Fibroblast of lung (primary cell): ENCODE results near the gene RPL19. TPM values are rescaled to one million over a fixed set of nuclear protein-coding genes. Genes with fewer than 3 reads are reported as not detected.

Experiments used
- DNase-seq, 2 donors: peaks; one replicate each; pipeline versions ENCODE4 v3.0.0 to v3.0.0-alpha.2; 2010; ENCODE audit warnings: low read depth in 2 of 2
- H2AFZ ChIP-seq: 2 replicates; pipeline ENCODE4 v1.5.1; 2012; ENCODE audit warnings: low read length, control low read depth, inconsistent platforms
- H3K27ac ChIP-seq: 2 replicates; pipeline ENCODE4 v1.5.1; 2011; ENCODE audit warnings: low read length, control low read depth; ENCODE audit not compliant: insufficient read depth
- H3K27me3 ChIP-seq: 2 replicates; pipeline ENCODE4 v1.5.1; 2011; ENCODE audit warnings: mild to moderate bottlenecking, low read length; ENCODE audit not compliant: control insufficient read depth, insufficient read depth
- H3K36me3 ChIP-seq: 2 replicates; pipeline ENCODE4 v1.5.1; 2011; ENCODE audit warnings: low read length; ENCODE audit not compliant: control insufficient read depth, insufficient read depth
- H3K4me1 ChIP-seq: 2 replicates; pipeline ENCODE4 v1.5.1; 2011; ENCODE audit warnings: low read length; ENCODE audit not compliant: control insufficient read depth, insufficient read depth; ENCODE audit errors: extremely low read depth
- H3K4me2 ChIP-seq: 2 replicates; pipeline ENCODE4 v1.5.1; 2011; ENCODE audit warnings: low read length, control low read depth; ENCODE audit not compliant: insufficient read depth; ENCODE audit errors: extremely low read depth
- H3K4me3 ChIP-seq, 4 experiments: fragments of 200-600 bp in 1 of 4; sonication (generic) in 1 of 4; replicated peaks in 1 of 4; 2 replicates each; pipeline ENCODE4 v1.5.1; 2011 to 2016; ENCODE audit warnings: low read length in 4 of 4, low read depth in 3 of 4, mild to moderate bottlenecking in 3 of 4, control low read depth in 2 of 4, inconsistent platforms in 1 of 4, mixed read lengths in 1 of 4; ENCODE audit not compliant: insufficient read depth in 1 of 4; ENCODE audit errors: control extremely low read depth in 1 of 4
- H3K79me2 ChIP-seq: 2 replicates; pipeline ENCODE4 v1.5.1; 2012; ENCODE audit warnings: mild to moderate bottlenecking, low read length, inconsistent platforms; ENCODE audit not compliant: control insufficient read depth, insufficient read depth
- H3K9ac ChIP-seq: 2 replicates; pipeline ENCODE4 v1.5.1; 2011; ENCODE audit warnings: mild to moderate bottlenecking, low read length, control low read depth; ENCODE audit not compliant: insufficient read depth
- H3K9me3 ChIP-seq: 2 replicates; pipeline ENCODE4 v1.5.1; 2012; ENCODE audit warnings: low read depth, low read length; ENCODE audit not compliant: control insufficient read depth, insufficient read depth
- H4K20me1 ChIP-seq: 2 replicates; pipeline ENCODE4 v1.5.1; 2011; ENCODE audit warnings: low read length; ENCODE audit not compliant: control insufficient read depth, insufficient read depth; ENCODE audit errors: extremely low read depth
- EZH2 ChIP-seq: IDR thresholded peaks from 2 replicates; pipeline ENCODE4 v1.5.1; 2012; ENCODE audit warnings: low read length, control low read depth, mild to moderate bottlenecking; ENCODE audit errors: missing control alignments
- polyA plus RNA-seq, 2 donors: library from polyadenylated mRNA; depleted of rRNA in 1 of 2; stranded (reverse) in 1 of 2; unstranded in 1 of 2; fragments of >200 nt; gene quantifications; 2 replicates each; pipeline ENCODE4 v1.2.1, GENCODE V29; 2011 to 2012; ENCODE audit warnings: missing spikeins in 1 of 2
- total RNA-seq: library from RNA; depleted of rRNA; stranded (reverse); fragments of >200 nt; gene quantifications from 2 replicates; pipeline ENCODE4 v1.2.1, GENCODE V29; 2014
- TF ChIP-seq, protein P1 (sequence below), 2 donors: IDR thresholded peaks in 1 of 2; conservative IDR thresholded peaks in 1 of 2; 1 replicate in 1 of 2; 2 replicates in 1 of 2; pipeline ENCODE4 v1.5.1; 2011 to 2012; ENCODE audit warnings: low read length in 2 of 2, control low read depth in 1 of 2, inconsistent platforms in 1 of 2, low read depth in 1 of 2, mild to moderate bottlenecking in 1 of 2

Gene RPL19
- total and polyA plus RNA-seq, 2 donors (not counting 1 experiment from before 2014, with no cell fraction given), result 1,378 to 1,814 TPM

DNA sequence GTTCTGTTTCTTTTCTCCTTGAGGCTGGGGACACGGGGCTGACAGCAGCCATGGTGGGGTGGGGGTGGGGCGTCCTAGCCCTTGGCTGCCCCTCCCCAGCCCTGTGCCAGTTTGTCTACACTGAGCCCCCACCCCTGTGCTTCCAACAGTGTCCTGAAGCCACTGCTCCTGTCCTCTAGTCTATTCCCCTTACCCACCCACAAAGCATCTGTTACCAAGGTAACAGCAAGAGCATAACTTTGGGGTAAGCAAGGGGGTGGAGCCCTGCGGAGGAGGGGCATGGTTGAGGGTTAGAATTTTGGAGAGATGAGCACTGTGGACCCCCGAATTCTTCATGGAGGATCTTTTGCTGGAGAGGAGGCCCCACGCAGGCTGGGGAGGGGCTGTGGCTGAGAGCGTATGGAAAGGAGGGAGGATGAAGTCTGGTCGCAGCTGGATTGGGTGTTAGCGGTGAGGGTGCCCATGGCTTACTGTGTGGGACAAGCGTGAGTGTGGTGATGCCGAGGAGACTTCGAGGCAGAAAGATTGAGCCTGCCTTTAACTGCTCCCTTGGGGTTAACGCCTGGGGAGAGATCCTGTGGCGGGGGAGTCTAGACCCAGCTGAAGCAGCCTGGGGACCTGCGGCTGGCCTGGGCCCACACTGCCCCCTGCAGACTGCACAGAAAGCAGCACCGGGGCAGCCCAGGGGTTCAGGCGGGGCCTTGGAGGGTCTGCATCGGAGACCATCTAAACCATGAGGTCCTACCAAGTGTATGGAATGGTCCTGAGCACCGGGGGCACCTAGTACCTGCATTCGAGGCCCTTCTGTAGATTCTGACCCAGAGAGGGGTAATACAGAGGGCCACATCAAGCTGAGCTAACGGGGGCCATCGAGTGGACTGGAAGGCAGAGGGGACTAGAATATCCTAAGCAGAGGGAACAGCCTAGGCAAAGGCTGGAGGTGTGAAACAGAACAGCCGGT, 31.8 kb downstream of the RPL19 start:
- Histone ChIP-seq H3K79me2 (no peaks in the 10 kb centered on the region), H3K4me1 (peaks cover 4% of the 10 kb centered on the region), H3K4me3 (no peak overlapping the region), H2AFZ (peak overlapping the region; percentile 48), H4K20me1 (no peaks in the 10 kb centered on the region), H3K27me3 (peaks cover 10% of the 10 kb centered on the region), H3K27ac (no peak overlapping the region), H3K9me3 (no peaks in the 10 kb centered on the region), H3K9ac (no peak overlapping the region), H3K4me2 (peak overlapping the region; percentile 66), H3K36me3 (no peaks in the 10 kb centered on the region)
- TF ChIP-seq EZH2, result no peak
- TF ChIP-seq, protein P1, sequence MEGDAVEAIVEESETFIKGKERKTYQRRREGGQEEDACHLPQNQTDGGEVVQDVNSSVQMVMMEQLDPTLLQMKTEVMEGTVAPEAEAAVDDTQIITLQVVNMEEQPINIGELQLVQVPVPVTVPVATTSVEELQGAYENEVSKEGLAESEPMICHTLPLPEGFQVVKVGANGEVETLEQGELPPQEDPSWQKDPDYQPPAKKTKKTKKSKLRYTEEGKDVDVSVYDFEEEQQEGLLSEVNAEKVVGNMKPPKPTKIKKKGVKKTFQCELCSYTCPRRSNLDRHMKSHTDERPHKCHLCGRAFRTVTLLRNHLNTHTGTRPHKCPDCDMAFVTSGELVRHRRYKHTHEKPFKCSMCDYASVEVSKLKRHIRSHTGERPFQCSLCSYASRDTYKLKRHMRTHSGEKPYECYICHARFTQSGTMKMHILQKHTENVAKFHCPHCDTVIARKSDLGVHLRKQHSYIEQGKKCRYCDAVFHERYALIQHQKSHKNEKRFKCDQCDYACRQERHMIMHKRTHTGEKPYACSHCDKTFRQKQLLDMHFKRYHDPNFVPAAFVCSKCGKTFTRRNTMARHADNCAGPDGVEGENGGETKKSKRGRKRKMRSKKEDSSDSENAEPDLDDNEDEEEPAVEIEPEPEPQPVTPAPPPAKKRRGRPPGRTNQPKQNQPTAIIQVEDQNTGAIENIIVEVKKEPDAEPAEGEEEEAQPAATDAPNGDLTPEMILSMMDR (conservative IDR thresholded peaks at IDR 0.05 in 1 of 2, IDR thresholded peaks at IDR 0.05 in 1 of 2; ENCODE audit: low read depth in 1 of 2, low read length in 2 of 2), result peak; percentile 53 to 73
- peak in 1 of 2 donors; percentile 35 for DNase-seq

DNA sequence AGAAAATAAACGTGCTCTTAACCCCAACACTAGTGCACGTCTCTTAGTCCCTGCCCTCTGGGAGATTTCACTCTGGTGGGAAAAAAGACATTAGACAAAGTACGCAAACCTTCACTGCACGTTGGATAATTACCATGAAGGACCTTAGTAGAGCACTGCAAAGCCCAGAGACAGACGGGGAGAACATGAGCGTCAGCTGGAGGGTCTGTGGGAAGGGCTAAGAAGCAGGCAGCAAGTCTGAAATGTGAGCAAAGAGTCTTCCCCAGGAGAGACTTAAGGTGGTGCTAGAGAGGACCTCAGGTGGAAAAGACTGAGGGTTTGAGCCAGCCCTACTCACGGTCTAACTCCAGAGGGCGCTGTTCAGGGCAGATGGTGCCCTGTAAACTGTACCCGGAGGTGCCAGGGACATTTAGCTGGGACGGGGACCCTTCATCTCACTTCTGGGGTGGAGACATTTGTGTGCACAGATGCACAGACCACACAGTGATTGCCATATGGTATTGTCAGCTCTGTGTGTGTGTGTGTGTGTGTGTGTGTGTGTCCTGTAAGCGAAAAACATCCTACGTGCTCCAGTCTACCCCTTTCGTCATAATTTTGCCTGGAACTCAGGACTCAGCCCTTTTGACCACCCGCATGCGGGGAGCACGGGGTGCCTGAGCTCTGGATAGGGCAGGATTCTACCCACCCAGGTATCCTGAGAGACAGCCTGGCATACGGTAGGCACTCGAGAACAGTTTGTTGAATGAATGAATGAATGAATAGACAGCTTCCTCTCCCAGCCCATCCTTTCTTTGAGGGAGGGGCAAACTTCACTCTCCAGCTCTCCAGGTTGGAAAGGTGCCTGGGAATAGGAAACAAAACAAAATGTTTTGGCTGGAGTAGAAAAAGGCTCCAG, 35.7 kb downstream of the RPL19 start:
- Histone ChIP-seq H2AFZ (no peak overlapping the region), H3K9me3 (no peaks in the 10 kb centered on the region), H3K79me2 (no peaks in the 10 kb centered on the region), H3K4me2 (no peak overlapping the region), H3K36me3 (no peaks in the 10 kb centered on the region), H3K9ac (no peak overlapping the region), H3K4me3 (no peak overlapping the region), H3K4me1 (peaks cover 4% of the 10 kb centered on the region), H3K27ac (no peak overlapping the region), H3K27me3 (peaks cover 7% of the 10 kb centered on the region), H4K20me1 (no peaks in the 10 kb centered on the region)
- no peak for TF ChIP-seq EZH2
- TF ChIP-seq, protein P1 (conservative IDR thresholded peaks at IDR 0.05 in 1 of 2, IDR thresholded peaks at IDR 0.05 in 1 of 2; ENCODE audit: low read depth in 1 of 2, low read length in 2 of 2), result peak; percentile 45 to 63
- peak; percentile 51 to 53 for DNase-seq

- no peak for DNase-seq
- TF ChIP-seq EZH2, result no peak
- TF ChIP-seq, protein P1 (conservative IDR thresholded peaks at IDR 0.05 in 1 of 2, IDR thresholded peaks at IDR 0.05 in 1 of 2; ENCODE audit: low read depth in 1 of 2, low read length in 2 of 2), result no peak
- H3K9me3 ChIP-seq, result no peaks in the 10 kb centered on the region
Observed at GRCh38 chr17:39236450-39236927, 36.4 kb downstream of the RPL19 start.

More at GRCh38 chr17:39236450-39236927, 36.4 kb downstream of the RPL19 start:
- Histone ChIP-seq H3K79me2 (no peaks in the 10 kb centered on the region), H3K4me2 (no peak overlapping the region), H3K27ac (no peak overlapping the region), H2AFZ (no peak overlapping the region), H3K27me3 (peaks cover 7% of the 10 kb centered on the region), H3K4me1 (peaks cover 4% of the 10 kb centered on the region), H4K20me1 (no peaks in the 10 kb centered on the region), H3K9ac (no peak overlapping the region), H3K36me3 (no peaks in the 10 kb centered on the region), H3K4me3 (no peak overlapping the region)
